HG02973 (cell line): Measurements from ENCODE around the gene A2ML1.
"Not testable (repeated sequence)": the region's sequence is repeated elsewhere in the genome, so short reads cannot be mapped to it uniquely, and the experiment has no call there.

Source experiments
- ATAC-seq: cut with Tn5 transposase; IDR thresholded peaks from one replicate; pipeline ENCODE4 v1.9.1; 2021; ENCODE audit warnings: moderate library complexity; ENCODE audit not compliant: unreplicated experiment

Gene A2ML1

DNA sequence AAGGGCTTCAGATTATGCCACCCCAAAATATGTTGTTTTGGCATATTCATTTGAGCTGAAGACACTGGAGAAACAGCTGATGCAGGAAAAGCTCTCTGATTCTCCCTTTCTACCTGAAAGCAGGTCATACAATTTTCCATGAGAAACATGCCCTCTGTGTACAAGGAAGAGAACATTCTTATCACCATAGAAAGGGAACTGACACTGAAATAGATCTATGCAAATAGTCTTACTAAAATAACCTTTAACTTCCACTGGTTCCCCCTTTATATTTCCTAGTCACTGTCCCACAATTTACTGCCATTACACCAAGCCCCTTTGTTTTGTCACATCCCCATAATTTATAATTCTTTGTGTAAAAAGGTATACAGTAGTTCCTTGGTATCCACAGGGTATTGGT, 82.2 kb downstream of the A2ML1 start:
- no peak for ATAC-seq

DNA sequence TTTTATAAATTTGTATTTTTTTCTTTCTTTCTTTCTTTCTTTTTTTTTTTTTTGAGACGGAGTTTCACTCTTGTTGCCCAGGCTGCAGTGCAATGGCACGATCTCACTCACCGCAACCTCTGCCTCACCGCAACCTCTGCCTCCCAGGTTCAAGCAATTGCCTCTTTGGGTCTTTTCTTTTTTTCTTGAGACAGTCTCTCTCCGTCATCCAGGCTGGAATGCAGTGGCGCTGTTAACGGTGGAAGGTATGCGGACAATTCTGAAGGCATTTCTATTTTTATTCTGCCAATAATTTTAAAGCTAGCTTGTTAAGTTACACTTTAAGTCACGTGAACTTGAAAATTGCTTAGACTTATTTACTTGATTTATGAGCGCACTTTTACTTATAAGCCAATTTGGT, 83.1 kb downstream of the A2ML1 start:
- ATAC-seq, result no peak

DNA sequence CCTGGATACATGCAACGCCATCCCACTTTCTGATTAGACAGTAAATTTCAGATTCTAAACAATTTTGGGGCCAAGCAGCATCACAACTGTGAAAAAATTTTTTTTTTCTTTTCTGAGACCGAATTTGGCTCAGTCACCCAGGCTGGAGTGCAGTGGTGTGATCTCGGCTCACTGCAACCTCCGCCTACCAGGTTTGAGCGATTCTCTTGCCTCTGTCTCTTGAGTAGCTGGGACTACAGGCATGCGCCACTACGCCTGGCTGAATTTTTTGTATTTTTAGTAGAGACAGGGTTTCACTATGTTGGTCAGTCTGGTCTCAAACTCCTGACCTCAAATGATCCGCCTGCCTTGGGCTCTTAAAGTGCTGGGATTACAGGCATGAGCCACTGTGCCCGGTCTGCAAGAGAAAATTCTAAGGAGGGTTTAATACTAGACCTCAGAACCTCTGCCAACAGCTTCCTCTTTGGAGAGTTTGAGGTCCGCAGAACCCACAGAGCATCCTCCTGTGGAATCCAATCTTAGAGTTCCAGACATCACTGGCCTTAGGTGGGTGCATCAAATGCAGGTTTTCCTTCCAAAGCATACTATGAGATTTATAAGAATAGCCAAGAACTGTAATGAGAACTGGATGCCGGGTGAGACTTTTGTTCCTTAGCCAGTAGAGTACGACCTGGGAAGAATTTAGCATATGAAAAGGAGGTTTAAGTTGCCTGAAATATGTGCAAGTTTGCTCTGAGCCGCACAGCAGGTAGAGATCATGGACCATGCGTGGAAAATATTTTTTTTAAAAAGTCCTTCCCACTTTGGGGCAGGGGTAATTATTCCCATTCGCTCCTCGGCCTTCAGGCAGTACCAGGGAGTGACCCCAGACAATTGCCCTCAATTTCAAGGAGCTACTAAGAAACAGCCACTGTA, 84.1 kb downstream of the A2ML1 start:
- no peak for ATAC-seq

DNA sequence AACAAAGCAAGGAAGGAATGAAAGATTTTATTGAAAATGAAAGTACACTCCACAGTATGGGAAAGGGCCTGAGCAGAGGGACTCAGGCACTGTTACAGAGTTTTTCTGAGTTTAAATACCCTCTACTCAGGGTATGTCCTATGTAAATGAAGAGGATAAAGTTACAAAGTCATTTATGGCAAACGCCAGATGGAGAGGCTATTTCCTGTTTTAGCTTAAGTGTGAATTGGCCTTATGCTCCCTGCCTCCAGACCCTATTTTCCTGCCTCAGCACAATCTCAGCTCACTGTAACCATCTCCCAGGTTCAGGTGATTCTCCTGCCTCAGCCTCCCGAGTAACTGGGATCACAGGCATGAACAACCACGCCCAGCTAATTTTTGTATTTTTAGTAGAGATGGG, 85.1 kb downstream of the A2ML1 start:
- no peak for ATAC-seq

DNA sequence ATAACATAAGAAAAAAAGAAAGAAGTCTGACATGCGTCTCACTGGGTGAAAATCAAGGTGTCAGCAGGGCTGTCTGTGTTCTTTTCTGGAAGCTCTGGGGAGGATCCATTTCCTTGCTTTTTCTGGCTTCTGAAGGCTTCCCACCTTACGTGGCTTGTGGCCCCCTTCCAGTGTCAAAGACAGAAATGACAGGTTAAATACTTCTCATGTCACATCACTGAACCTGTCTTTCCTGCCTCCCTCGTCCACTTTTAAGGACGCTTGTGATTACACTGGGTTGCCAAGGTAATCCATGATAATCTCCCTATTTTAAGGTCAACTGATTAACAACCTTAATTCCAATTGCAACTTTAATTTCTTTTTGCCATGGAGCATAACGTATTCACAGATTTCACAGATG, 87.3 kb downstream of the A2ML1 start:
- no peak for ATAC-seq

DNA sequence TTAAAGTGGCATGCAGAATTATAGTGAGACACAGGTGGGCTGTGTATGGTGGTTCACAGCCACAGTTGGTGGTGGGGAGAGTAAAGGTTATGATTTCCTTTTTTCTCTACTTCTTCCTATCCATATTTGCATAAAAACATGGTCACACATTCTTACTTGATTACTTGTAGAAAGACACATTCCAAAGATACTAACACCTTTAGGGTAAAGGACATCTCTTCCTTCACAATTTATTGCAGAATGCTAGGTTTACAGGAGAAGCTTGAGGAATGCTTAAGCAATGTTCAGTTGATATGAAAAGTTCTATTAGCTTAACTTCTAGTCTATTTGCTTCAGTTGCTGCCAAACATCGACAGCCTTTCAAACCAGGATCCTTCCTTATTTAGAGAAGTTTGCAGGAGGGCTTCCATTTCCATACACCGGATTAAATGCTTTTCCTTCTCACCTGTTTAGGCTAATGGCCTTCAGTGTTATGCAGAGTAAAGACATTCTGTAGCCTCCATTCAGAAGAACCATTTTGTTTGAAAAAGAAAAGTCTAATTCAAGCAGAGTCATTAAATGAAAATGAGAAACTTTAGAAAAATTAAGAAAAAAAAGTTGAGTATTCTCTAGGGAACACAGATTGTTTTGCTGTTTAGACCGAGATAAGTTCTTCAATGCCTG, 89.3 kb downstream of the A2ML1 start:
- ATAC-seq, result no peak

DNA sequence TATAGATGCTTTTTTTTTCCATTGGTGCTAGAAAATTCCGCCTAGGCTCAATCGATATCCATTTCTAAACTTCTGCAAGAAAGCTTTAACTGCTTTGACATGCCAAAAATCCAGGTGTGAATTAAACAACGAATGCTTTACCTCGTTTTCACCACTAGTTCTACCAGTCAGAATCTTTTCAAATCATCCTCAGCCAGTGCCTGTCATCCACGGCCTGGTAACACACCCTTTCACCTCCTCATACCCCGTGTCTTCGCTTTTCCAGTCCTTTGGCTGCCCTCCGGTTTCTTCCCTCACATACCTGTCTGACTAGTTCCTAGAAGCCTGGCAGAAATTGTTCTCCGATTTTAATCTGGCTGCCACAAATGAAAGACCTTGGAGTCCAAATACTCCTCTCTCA, 90.5 kb downstream of the A2ML1 start:
- ATAC-seq, result no peak

DNA sequence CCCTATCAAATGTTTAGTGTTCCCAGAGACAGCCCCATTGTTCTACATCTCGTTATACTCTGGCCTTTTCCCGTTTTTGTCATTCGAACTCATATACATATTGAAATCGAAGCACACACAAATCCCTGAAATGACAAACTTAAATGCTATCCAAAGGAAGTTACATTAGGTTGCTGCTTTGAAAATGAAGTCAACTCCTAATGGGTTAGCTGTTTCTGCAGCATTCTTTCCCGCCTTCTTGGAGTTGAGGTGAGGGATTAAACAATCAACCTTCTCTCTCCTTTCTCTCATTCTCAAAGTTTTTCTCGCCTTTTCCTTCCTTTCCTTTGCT, 91.2 kb downstream of the A2ML1 start:
- no peak for ATAC-seq

DNA sequence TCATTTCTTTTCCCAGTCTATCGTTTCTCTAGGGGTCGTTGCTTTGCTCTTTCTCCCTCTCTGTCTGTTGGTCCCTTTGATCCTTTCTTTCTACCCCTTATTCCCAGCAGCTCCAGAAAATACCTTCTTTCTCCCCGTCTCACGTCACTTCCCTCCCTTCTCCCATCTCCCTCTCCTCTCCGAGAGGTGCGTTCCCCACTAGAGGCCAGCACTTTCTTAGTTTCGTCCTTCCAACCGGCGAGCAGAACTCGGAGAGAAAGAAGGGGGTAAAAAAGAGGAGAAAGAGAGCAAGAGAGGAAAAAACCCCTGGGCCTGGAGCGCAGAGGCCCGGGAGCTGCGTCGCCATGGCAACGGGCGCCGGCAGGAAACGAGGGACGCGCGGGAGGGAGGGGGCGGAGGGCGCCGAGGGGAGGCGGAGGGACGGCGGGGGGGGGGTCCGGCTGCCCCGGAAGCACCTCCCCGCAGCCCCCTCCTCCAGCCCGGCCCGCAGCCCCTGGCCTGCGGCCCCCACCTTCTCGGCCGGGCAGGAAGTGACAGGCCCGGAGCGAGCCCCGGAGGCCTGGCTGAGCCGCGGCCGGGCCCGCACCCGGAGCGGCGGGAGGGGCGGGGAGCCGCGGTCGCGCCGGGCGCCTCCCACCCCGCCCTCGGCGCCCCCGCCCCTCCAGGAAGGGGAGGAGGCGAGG, 91.8 kb downstream of the A2ML1 start, which contains the start of gene PHC1:
Gene PHC1 (plus strand): TSS at position 477 of the 683 bp plus-strand sequence. CDS start 3,169 bp downstream, outside the sequence.
- peak; percentile 50 for ATAC-seq

DNA sequence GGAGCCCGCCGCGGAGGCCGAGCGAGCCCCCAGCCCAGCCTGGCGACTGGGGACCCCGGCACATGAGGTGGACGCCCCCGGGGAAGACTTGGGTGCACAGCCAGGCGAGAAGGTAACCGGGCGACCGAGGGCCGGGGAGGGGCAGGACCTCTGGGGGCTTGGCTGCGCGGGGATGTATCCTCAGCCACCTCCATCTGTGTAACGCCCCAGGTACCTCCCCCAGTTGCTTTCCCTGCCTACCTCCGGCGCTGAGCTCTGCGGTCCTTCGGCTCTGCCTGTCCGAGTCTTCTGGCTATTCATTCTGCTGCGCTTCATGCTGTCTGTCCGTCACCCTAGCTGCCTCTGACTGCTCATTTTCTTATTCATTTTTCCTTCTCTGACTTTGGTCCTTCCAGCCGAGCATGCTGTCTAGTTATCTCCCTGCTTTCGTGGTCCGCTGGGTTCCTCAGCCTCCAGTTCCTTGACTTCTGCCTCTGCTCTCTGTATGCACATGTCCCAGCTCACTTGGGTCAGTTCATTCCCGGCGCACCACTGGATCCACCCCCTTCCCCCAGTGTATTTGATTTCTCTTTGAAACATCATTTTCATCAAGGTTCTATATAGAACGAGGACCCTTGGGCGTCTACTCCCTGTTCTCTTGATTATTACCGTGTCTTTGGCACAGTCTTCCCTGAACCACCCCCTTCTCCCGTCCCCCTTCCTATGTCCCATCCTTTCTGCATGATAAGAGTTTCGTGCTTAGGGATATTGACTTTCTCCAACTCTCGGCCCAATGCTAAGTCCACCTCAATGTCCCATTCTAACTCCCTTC, 92.5 kb downstream of the A2ML1 start:
- peak; percentile 58 for ATAC-seq

DNA sequence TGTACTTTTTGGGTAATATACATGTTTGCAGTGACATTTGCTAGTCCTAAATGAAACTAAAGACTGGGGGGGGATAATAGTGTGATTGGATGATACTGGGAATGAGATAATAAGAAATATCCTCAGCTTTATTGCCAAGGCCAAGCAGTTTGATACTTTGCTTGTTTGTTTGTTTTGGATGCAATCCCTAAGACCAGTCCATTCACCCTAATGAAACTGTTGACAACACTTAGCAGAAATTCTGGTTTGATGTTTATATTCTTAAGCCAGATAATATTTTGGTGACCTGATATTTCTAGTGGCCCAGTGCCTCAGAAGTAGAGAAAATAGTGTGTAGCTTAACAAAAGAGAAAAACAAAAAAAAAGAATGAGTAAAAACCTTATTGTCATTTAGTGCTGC, 93.7 kb downstream of the A2ML1 start:
- no peak for ATAC-seq

DNA sequence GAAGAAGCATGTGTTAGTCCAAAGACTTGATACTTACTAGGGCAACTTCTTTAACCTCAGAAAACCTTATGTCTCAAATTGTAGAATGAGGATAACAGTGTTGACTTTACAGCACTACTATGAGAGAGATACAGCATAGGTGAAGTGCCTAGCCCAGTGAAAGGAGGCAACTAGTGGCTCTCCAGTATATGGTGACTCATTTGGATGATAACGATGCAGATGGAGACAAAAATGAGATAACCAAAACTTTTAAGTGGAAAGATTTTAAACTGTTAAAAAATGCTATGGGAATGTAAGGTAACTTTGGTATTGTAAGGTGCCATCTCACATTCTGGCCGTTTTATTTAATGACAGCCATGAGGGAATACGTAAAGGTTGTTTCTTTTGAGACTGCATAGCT, 94.6 kb downstream of the A2ML1 start:
- ATAC-seq, result no peak

DNA sequence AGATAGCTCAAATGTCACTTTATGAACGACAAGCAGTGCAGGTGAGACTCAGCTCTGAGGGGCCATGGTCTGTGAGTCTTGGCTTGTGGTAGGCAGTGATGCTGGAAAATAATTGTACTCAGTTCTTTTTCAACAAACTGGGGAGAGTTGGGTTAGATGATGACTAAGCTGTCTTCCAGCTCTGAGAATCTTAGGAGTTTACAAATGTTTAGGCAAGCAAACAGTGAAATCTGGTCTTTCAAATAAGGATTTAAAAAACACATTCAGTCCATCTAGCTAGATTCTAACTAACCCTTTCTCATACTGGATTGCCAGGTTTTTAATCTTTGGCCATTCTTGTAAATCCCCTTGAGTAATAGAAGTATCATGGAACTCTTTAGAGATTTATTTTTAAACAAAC, 95.3 kb downstream of the A2ML1 start:
- ATAC-seq, result no peak

DNA sequence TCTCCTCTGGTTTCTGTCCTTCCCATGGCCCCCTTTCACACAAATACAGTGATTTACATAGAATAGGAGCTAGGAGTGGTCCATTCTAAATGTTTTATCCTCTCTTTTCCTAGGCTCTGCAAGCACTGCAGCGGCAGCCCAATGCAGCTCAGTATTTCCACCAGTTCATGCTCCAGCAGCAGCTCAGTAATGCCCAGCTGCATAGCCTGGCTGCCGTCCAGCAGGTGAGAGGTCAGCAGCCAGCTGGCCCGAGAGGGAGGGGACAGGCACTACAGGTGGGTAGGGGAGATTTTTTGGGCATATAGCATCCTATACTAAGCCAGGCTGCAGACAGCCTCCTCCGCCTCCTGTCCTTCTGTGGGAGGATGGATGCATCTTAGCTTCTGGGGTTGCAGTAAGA, 97.2 kb downstream of the A2ML1 start:
- not testable (repeated sequence) for ATAC-seq

DNA sequence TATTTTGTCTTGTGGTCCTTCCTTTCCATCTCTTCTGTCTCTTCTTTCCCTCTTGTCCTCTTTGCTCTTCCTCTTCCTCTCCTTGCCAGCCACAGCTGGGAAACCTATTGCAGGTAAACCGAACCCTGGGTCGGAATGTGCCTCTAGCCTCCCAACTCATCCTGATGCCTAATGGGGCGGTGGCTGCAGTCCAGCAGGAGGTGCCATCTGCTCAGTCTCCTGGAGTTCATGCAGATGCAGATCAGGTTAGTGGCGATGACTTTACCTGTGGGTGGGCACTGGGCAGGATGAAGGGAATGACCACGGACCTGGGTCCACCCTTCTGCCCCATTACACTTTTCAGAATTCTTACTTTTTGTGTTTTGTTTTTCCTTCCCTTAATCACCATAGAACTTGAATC, 100.1 kb downstream of the A2ML1 start:
- ATAC-seq, result no peak
